Astrocyte (in vitro differentiated cells and primary cell): ENCODE measurements around the gene SLC7A9. TPM values are rescaled to one million over a fixed set of nuclear protein-coding genes. Genes with fewer than 3 reads are reported as not detected.

Experiments
- DNase-seq: peaks from one replicate; pipeline ENCODE4 v3.0.0-alpha.2; 2010; ENCODE audit warnings: low read depth
- FAIRE-seq: peaks from 2 replicates; lab custom pipeline; 2011; peaks lifted over from hg19 to GRCh38; lab: Jason Lieb, UNC
- H2AFZ ChIP-seq: 2 replicates; pipeline ENCODE4 v1.6.0; 2012; ENCODE audit warnings: low read depth, low read length, inconsistent platforms
- H3K27ac ChIP-seq: 2 replicates; pipeline ENCODE4 v1.5.1; 2011; ENCODE audit warnings: low read depth, low read length, inconsistent platforms
- H3K27me3 ChIP-seq: 2 replicates; pipeline ENCODE4 v1.6.0; 2011; ENCODE audit warnings: low read length, inconsistent platforms; ENCODE audit not compliant: insufficient read depth
- H3K36me3 ChIP-seq: 2 replicates; pipeline ENCODE4 v1.5.1; 2011; ENCODE audit warnings: low read length, inconsistent platforms; ENCODE audit not compliant: insufficient read depth
- H3K4me1 ChIP-seq: 2 replicates; pipeline ENCODE4 v1.5.1; 2011; ENCODE audit warnings: low read length, inconsistent platforms; ENCODE audit not compliant: insufficient read depth
- H3K4me2 ChIP-seq: 2 replicates; pipeline ENCODE4 v1.6.0; 2012; ENCODE audit warnings: low read length, inconsistent platforms
- H3K4me3 ChIP-seq: 2 replicates; pipeline ENCODE4 v1.5.1; 2011; ENCODE audit warnings: low read depth, mild to moderate bottlenecking, low read length, inconsistent platforms; ENCODE audit not compliant: insufficient read depth
- H3K79me2 ChIP-seq: 2 replicates; pipeline ENCODE4 v1.6.0; 2012; ENCODE audit warnings: mild to moderate bottlenecking, low read length, inconsistent platforms; ENCODE audit not compliant: insufficient read depth
- H3K9ac ChIP-seq: 2 replicates; pipeline ENCODE4 v1.6.0; 2012; ENCODE audit warnings: mild to moderate bottlenecking, low read length, inconsistent platforms
- H3K9me3 ChIP-seq: 2 replicates; pipeline ENCODE4 v1.5.1; 2012; ENCODE audit warnings: low read depth, mild to moderate bottlenecking, low read length, inconsistent platforms; ENCODE audit not compliant: insufficient read depth
- H4K20me1 ChIP-seq: 2 replicates; pipeline ENCODE4 v1.6.0; 2012; ENCODE audit warnings: low read length, inconsistent platforms; ENCODE audit not compliant: insufficient read depth
- H3K27ac Mint-ChIP-seq: one replicate; pipeline ENCODE4 v1.8.0; 2021; ENCODE audit warnings: mild to moderate bottlenecking, mixed read lengths; ENCODE audit not compliant: unreplicated experiment
- H3K27me3 Mint-ChIP-seq: one replicate; pipeline ENCODE4 v1.8.0; 2021; ENCODE audit warnings: low read depth, mixed read lengths; ENCODE audit not compliant: unreplicated experiment
- H3K36me3 Mint-ChIP-seq: one replicate; pipeline ENCODE4 v1.8.0; 2021; ENCODE audit warnings: low read depth, mixed read lengths; ENCODE audit not compliant: unreplicated experiment
- H3K4me1 Mint-ChIP-seq: one replicate; pipeline ENCODE4 v1.8.0; 2021; ENCODE audit warnings: low read depth, mixed read lengths; ENCODE audit not compliant: unreplicated experiment
- H3K4me3 Mint-ChIP-seq: one replicate; pipeline ENCODE4 v1.8.0; 2021; ENCODE audit warnings: mild to moderate bottlenecking, moderate library complexity, mixed read lengths; ENCODE audit not compliant: unreplicated experiment
- H3K9me3 Mint-ChIP-seq: one replicate; pipeline ENCODE4 v1.8.0; 2021; ENCODE audit warnings: mild to moderate bottlenecking, mixed read lengths; ENCODE audit not compliant: unreplicated experiment
- EZH2 ChIP-seq: IDR thresholded peaks from 2 replicates; pipeline ENCODE4 v1.6.1; 2012; ENCODE audit warnings: mild to moderate bottlenecking, low read length, inconsistent platforms; ENCODE audit not compliant: insufficient read depth
- total RNA-seq: library from RNA; stranded (reverse); gene quantifications from 2 replicates; pipeline ENCODE4 v1.2.1, GENCODE V29; 2021
- TF ChIP-seq, protein P1 (sequence below): IDR thresholded peaks from 2 replicates; pipeline ENCODE4 v1.5.1; 2011; ENCODE audit warnings: low read depth, mild to moderate bottlenecking, inconsistent platforms, low read length, moderate library complexity; ENCODE audit not compliant: insufficient read depth

The SLC7A9 gene
- total RNA-seq, 1 donor from 2014 or later = 0.45 TPM

- no peaks in the 10 kb centered on the region for H3K27me3 Mint-ChIP-seq
- no peak overlapping the region for H3K27ac Mint-ChIP-seq
- peaks cover 13% of the 10 kb centered on the region for H3K36me3 Mint-ChIP-seq
- Histone ChIP-seq H3K4me1 (peaks cover 7% of the 10 kb centered on the region), H3K27me3 (no peaks in the 10 kb centered on the region), H3K4me2 (no peak overlapping the region), H3K36me3 (no peaks in the 10 kb centered on the region), H4K20me1 (no peaks in the 10 kb centered on the region), H3K9ac (no peak overlapping the region), H3K4me3 (no peak overlapping the region), H2AFZ (no peak overlapping the region), H3K79me2 (no peaks in the 10 kb centered on the region), H3K27ac (no peak overlapping the region), H3K9me3 (no peaks in the 10 kb centered on the region)
- no peak overlapping the region for H3K4me3 Mint-ChIP-seq
- no peaks in the 10 kb centered on the region for H3K9me3 Mint-ChIP-seq
- FAIRE-seq (no peak), DNase-seq (no peak)
- TF ChIP-seq, protein P1, sequence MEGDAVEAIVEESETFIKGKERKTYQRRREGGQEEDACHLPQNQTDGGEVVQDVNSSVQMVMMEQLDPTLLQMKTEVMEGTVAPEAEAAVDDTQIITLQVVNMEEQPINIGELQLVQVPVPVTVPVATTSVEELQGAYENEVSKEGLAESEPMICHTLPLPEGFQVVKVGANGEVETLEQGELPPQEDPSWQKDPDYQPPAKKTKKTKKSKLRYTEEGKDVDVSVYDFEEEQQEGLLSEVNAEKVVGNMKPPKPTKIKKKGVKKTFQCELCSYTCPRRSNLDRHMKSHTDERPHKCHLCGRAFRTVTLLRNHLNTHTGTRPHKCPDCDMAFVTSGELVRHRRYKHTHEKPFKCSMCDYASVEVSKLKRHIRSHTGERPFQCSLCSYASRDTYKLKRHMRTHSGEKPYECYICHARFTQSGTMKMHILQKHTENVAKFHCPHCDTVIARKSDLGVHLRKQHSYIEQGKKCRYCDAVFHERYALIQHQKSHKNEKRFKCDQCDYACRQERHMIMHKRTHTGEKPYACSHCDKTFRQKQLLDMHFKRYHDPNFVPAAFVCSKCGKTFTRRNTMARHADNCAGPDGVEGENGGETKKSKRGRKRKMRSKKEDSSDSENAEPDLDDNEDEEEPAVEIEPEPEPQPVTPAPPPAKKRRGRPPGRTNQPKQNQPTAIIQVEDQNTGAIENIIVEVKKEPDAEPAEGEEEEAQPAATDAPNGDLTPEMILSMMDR = no peak
- TF ChIP-seq EZH2 = no peak
- no peaks in the 10 kb centered on the region for H3K4me1 Mint-ChIP-seq
Observed at GRCh38 chr19:32881766-32882165, 12.2 kb upstream of the SLC7A9 start.

- H3K27ac Mint-ChIP-seq = no peak overlapping the region
Observed at GRCh38 chr19:32880622-32881021, 11.1 kb upstream of the SLC7A9 start.

DNA sequence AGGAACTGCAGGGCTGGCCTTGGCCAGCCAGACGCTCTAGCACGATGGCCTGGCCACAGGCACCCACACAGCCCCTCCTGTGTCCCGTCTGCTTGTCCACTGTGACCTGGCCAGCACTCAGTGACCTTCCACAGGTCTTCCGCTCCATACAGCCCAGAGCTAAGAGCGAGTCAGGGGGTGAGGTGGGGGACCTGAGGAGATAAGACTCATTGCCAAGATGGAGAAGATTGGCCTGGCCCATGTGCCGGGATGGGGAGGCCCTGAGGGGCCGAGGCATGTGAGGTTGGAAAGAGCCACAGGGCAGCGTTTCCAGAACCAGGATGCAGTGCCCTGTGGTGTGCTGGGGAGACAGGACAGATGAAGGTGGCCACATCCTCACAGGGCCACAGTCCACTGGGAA is 10.2 kb upstream of the SLC7A9 start:
- Histone ChIP-seq H3K79me2 (no peaks in the 10 kb centered on the region), H3K36me3 (no peaks in the 10 kb centered on the region), H3K4me1 (peaks cover 9% of the 10 kb centered on the region), H3K4me3 (no peak overlapping the region), H3K27me3 (no peaks in the 10 kb centered on the region), H3K27ac (no peak overlapping the region), H4K20me1 (no peaks in the 10 kb centered on the region), H3K9me3 (no peaks in the 10 kb centered on the region), H3K9ac (no peak overlapping the region), H3K4me2 (no peak overlapping the region), H2AFZ (no peak overlapping the region)
- no peak overlapping the region for H3K27ac Mint-ChIP-seq
- H3K9me3 Mint-ChIP-seq = no peaks in the 10 kb centered on the region
- no peaks in the 10 kb centered on the region for H3K27me3 Mint-ChIP-seq
- H3K4me1 Mint-ChIP-seq = no peaks in the 10 kb centered on the region
- TF ChIP-seq EZH2 = no peak
- TF ChIP-seq, protein P1 = no peak
- DNase-seq = no peak
- FAIRE-seq = no peak
- peaks cover 11% of the 10 kb centered on the region for H3K36me3 Mint-ChIP-seq
- H3K4me3 Mint-ChIP-seq = no peak overlapping the region

More at GRCh38 chr19:32880622-32881021, 11.1 kb upstream of the SLC7A9 start:
- H4K20me1 ChIP-seq = no peaks in the 10 kb centered on the region
- DNase-seq = no peak
- Mint-ChIP-seq H3K4me3 (no peak overlapping the region), H3K36me3 (peaks cover 11% of the 10 kb centered on the region), H3K27me3 (no peaks in the 10 kb centered on the region), H3K9me3 (no peaks in the 10 kb centered on the region), H3K4me1 (no peaks in the 10 kb centered on the region)
- TF ChIP-seq, protein P1 = no peak
- no peak for TF ChIP-seq EZH2
- H3K9ac ChIP-seq = no peak overlapping the region
- FAIRE-seq = no peak
- H3K27me3 ChIP-seq = no peaks in the 10 kb centered on the region
- no peak overlapping the region for H3K4me2 ChIP-seq
- H3K4me1 ChIP-seq = peaks cover 9% of the 10 kb centered on the region
- no peak overlapping the region for H3K4me3 ChIP-seq
- no peaks in the 10 kb centered on the region for H3K9me3 ChIP-seq
- H3K79me2 ChIP-seq = no peaks in the 10 kb centered on the region
- no peak overlapping the region for H2AFZ ChIP-seq
- H3K36me3 ChIP-seq = no peaks in the 10 kb centered on the region
- no peak overlapping the region for H3K27ac ChIP-seq
